ENCODE data around the gene DISC1. TPM values are rescaled to one million over a fixed set of nuclear protein-coding genes. Genes with fewer than 3 reads are reported as not detected.

The DISC1 gene
- total RNA-seq (10 to 100 TPM; 12.9 to 37.0 (median 14.6) TPM), total RNA-seq (0.68 to 26.4 (median 12.6) reads per million in 29 experiments)
- total RNA-seq (2013): 12.1 TPM

GRCh38 chr1:231626535-231626950, at the start of gene DISC1:
DISC1 (plus strand) TSS chr1:231626790; CDS start chr1:231626868, 78 bp downstream.
- ATAC-seq (replicated peaks in 1 of 4): peak; percentile 69 to 81 (median 78)
- Histone ChIP-seq H3K4me3 (ENCODE audit: control insufficient read depth in 1 of 2, extremely low read depth in 1 of 2, low read length in 1 of 2) (peak within 1 kb of the TSS; percentile 79 to 91), H3K27ac (ENCODE audit: low read length) (peak within 1 kb of the TSS; percentile 64)

DNA sequence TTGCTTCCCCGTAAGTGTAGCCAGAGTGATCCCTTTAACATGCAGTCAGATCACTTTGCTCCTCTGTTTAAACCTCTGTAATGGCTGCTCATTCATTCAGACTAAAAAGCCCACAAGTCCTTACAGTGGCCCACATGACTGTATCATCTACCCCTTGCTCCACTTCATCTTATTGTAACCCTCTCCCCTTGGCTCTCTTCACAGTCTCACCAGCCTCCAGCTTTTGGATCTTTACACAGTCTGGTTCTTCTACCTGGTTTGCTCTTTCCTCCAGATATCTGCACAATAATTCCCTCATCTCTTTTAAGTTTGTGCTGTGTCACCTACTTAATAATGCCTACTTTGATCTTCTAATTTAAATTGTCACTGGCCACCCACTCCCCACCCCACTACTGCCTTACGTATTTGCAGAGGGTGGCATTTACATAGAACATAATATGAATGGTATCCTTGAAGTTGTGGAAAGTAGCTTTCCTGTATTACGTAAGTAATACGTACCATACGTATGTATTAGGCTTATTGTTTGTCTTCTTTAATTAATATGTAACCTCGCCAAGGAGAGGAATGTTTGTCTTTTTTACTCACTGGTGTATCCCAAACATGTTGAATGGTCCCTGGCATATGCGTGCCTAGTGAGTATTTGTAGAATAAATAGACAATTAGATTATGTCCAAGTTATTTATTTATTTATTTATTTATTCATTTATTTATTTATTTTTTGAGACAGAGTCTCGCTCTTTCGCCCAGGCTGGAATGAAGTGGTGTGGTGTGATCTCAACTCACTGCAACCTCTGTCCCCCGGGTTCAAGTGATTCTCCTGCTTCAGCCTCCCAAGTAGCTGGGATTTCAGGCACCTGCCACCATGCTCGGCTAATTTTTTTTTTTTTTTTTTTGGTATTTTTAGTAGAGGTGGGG, 49.5 kb upstream of the DISC1 start:
- Mint-ChIP-seq H3K4me3 (no peak overlapping the region), H3K36me3 (peaks cover 3% of the 10 kb centered on the region), H3K4me1 (no peaks in the 10 kb centered on the region), H3K9me3 (no peaks in the 10 kb centered on the region), H3K27ac (no peak overlapping the region), H3K27me3 (no peaks in the 10 kb centered on the region)
- Histone ChIP-seq H3K4me1 (ENCODE audit: control insufficient read depth in 1 of 2, extremely low read depth in 1 of 2, insufficient read depth in 2 of 2, low read length in 2 of 2) (no peaks in the 10 kb centered on the region), H3K9me3 (no peaks in the 10 kb centered on the region), H3K36me3 (ENCODE audit: control insufficient read depth in 2 of 2, extremely low read depth in 1 of 2, insufficient read depth in 1 of 2, low read length in 1 of 2) (no peaks in the 10 kb centered on the region), H3K4me3 (ENCODE audit: control insufficient read depth in 1 of 2, extremely low read depth in 1 of 2, low read length in 1 of 2) (no peak overlapping the region), H3K27ac (ENCODE audit: low read length) (no peak overlapping the region), H3K27me3 (replicated peaks in 1 of 2; ENCODE audit: control insufficient read depth in 2 of 2, extremely low read depth in 1 of 2, insufficient read depth in 2 of 2, low read length in 1 of 2) (no peaks in the 10 kb centered on the region)
- DNase-seq (no peak), ATAC-seq (replicated peaks in 1 of 4) (no peak)
- 100% methylated on average over 1 of the region's 11 CpGs for WGBS (ENCODE audit: insufficient coverage)
- ChIA-PET CTCF (no interaction called here), POLR2A (interaction anchor here in 1 of 2 donors (0.7 kb wide), 1 partner anchor 20 kb away, joined by 3 read pairs; no protein-coding TSS in a partner anchor)

More at GRCh38 chr1:231626535-231626950, at the start of gene DISC1:
- Mint-ChIP-seq H3K9me3 (no peaks in the 10 kb centered on the region), H3K4me1 (peaks cover 38 to 50% (median 38%) of the 10 kb centered on the region in 3 donors), H3K36me3 (no peaks in the 10 kb centered on the region), H3K27me3 (peaks cover 0 to 2% of the 10 kb centered on the region in 2 donors), H3K27ac (peak within 1 kb of the TSS; percentile 86 to 94), H3K4me3 (peak within 1 kb of the TSS; percentile 85 to 94 (median 86))
- Histone ChIP-seq H3K4me1 (ENCODE audit: control insufficient read depth in 1 of 2, extremely low read depth in 1 of 2, insufficient read depth in 2 of 2, low read length in 2 of 2) (peaks cover 17 to 26% of the 10 kb centered on the region in 2 experiments), H3K36me3 (ENCODE audit: control insufficient read depth in 2 of 2, extremely low read depth in 1 of 2, insufficient read depth in 1 of 2, low read length in 1 of 2) (no peaks in the 10 kb centered on the region), H3K9me3 (no peaks in the 10 kb centered on the region), H3K27me3 (replicated peaks in 1 of 2; ENCODE audit: control insufficient read depth in 2 of 2, extremely low read depth in 1 of 2, insufficient read depth in 2 of 2, low read length in 1 of 2) (peaks cover 0 to 4% of the 10 kb centered on the region in 2 experiments)
- ChIA-PET POLR2A (interaction anchor here in 1 of 2 donors (0.5 kb wide), 2 partner anchors 11 to 386 kb away, joined by 3 to 6 read pairs; no protein-coding TSS in a partner anchor), CTCF (interaction anchor here in 1 of 2 donors (1.0 kb wide), 1 partner anchor 10 kb away, joined by 3 read pairs; no protein-coding TSS in a partner anchor)
- DNase-seq: peak in 34 of 35 experiments; percentile 41 to 72 (median 55)
- 0% methylated on average over 21 of the region's 38 CpGs for WGBS (ENCODE audit: insufficient coverage)

- peaks cover 3% of the 10 kb centered on the region for H3K36me3 Mint-ChIP-seq
- no peaks in the 10 kb centered on the region for H3K36me3 ChIP-seq (ENCODE audit: control insufficient read depth in 2 of 2, extremely low read depth in 1 of 2, insufficient read depth in 1 of 2, low read length in 1 of 2)
- ChIA-PET POLR2A (no interaction called here), CTCF (no interaction called here)
- DNase-seq (no peak), ATAC-seq (replicated peaks in 1 of 4) (no peak)
- no peaks in the 10 kb centered on the region for H3K9me3 ChIP-seq
- H3K27me3 ChIP-seq (replicated peaks in 1 of 2; ENCODE audit: control insufficient read depth in 2 of 2, extremely low read depth in 1 of 2, insufficient read depth in 2 of 2, low read length in 1 of 2): no peaks in the 10 kb centered on the region
- no peak overlapping the region for H3K27ac Mint-ChIP-seq
- no peaks in the 10 kb centered on the region for H3K4me1 Mint-ChIP-seq
- no peaks in the 10 kb centered on the region for H3K9me3 Mint-ChIP-seq
- H3K4me1 ChIP-seq (ENCODE audit: control insufficient read depth in 1 of 2, extremely low read depth in 1 of 2, insufficient read depth in 2 of 2, low read length in 2 of 2): no peaks in the 10 kb centered on the region
- H3K4me3 Mint-ChIP-seq: no peak overlapping the region
- H3K27ac ChIP-seq (ENCODE audit: low read length): no peak overlapping the region
- no CpG with 5 or more reads among the region's 1 CpG for WGBS (ENCODE audit: insufficient coverage)
- H3K4me3 ChIP-seq (ENCODE audit: control insufficient read depth in 1 of 2, extremely low read depth in 1 of 2, low read length in 1 of 2): no peak overlapping the region
- no peaks in the 10 kb centered on the region for H3K27me3 Mint-ChIP-seq
Measured at GRCh38 chr1:231580874-231581273, 45.7 kb upstream of the DISC1 start.

DNA sequence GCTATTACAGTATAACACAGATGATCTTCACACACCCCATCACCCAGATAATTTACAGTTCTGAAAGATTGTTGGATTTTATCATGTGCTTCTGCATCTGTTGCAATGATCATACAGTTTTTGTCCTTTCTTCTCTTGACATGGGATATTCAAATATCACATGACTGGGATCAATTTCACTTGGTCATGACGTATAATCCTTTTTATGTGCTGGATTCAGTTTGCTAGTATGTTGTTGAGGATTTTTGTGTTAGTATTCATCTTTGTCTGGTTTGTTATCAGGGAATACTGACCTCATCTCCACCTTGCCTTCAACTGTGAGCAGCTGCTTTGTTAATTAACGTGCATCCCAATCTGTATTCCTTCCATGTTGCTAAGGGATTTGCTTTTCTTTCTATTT, 44.7 kb upstream of the DISC1 start:
- no peaks in the 10 kb centered on the region for H3K36me3 ChIP-seq (ENCODE audit: control insufficient read depth in 2 of 2, extremely low read depth in 1 of 2, insufficient read depth in 1 of 2, low read length in 1 of 2)
- Mint-ChIP-seq H3K27me3 (no peaks in the 10 kb centered on the region), H3K27ac (no peak overlapping the region), H3K4me3 (no peak overlapping the region), H3K9me3 (no peaks in the 10 kb centered on the region), H3K36me3 (peaks cover 3% of the 10 kb centered on the region), H3K4me1 (no peaks in the 10 kb centered on the region)
- H3K4me1 ChIP-seq (ENCODE audit: control insufficient read depth in 1 of 2, extremely low read depth in 1 of 2, insufficient read depth in 2 of 2, low read length in 2 of 2): no peaks in the 10 kb centered on the region
- DNase-seq (no peak), ATAC-seq (replicated peaks in 1 of 4) (no peak)
- no peaks in the 10 kb centered on the region for H3K27me3 ChIP-seq (replicated peaks in 1 of 2; ENCODE audit: control insufficient read depth in 2 of 2, extremely low read depth in 1 of 2, insufficient read depth in 2 of 2, low read length in 1 of 2)
- ChIA-PET POLR2A (no interaction called here), CTCF (no interaction called here)
- H3K9me3 ChIP-seq: no peaks in the 10 kb centered on the region
- H3K4me3 ChIP-seq (ENCODE audit: control insufficient read depth in 1 of 2, extremely low read depth in 1 of 2, low read length in 1 of 2): no peak overlapping the region
- WGBS (ENCODE audit: insufficient coverage): no CpG with 5 or more reads among the region's 2 CpGs
- no peak overlapping the region for H3K27ac ChIP-seq (ENCODE audit: low read length)

- Histone ChIP-seq H3K4me3 (ENCODE audit: control insufficient read depth in 1 of 2, extremely low read depth in 1 of 2, low read length in 1 of 2) (no peak overlapping the region), H3K27me3 (replicated peaks in 1 of 2; ENCODE audit: control insufficient read depth in 2 of 2, extremely low read depth in 1 of 2, insufficient read depth in 2 of 2, low read length in 1 of 2) (no peaks in the 10 kb centered on the region), H3K9me3 (no peaks in the 10 kb centered on the region), H3K27ac (ENCODE audit: low read length) (no peak overlapping the region), H3K4me1 (ENCODE audit: control insufficient read depth in 1 of 2, extremely low read depth in 1 of 2, insufficient read depth in 2 of 2, low read length in 2 of 2) (no peaks in the 10 kb centered on the region), H3K36me3 (ENCODE audit: control insufficient read depth in 2 of 2, extremely low read depth in 1 of 2, insufficient read depth in 1 of 2, low read length in 1 of 2) (no peaks in the 10 kb centered on the region)
- ChIA-PET CTCF (interaction anchor here in 1 of 2 donors (0.6 kb wide), 1 partner anchor 227 kb away, joined by 3 read pairs; no protein-coding TSS in a partner anchor), POLR2A (no interaction called here)
- H3K4me3 Mint-ChIP-seq: no peak overlapping the region
- H3K4me1 Mint-ChIP-seq: no peaks in the 10 kb centered on the region
- no CpG with 5 or more reads among the region's 6 CpGs for WGBS (ENCODE audit: insufficient coverage)
- ATAC-seq (replicated peaks in 1 of 4) (no peak), DNase-seq (no peak)
- no peaks in the 10 kb centered on the region for H3K27me3 Mint-ChIP-seq
- no peaks in the 10 kb centered on the region for H3K9me3 Mint-ChIP-seq
- peaks cover 3% of the 10 kb centered on the region for H3K36me3 Mint-ChIP-seq
- no peak overlapping the region for H3K27ac Mint-ChIP-seq
Measured at GRCh38 chr1:231583376-231583775, 43.2 kb upstream of the DISC1 start.

GRCh38 chr1:231584117-231584516, 42.5 kb upstream of the DISC1 start:
- WGBS (ENCODE audit: insufficient coverage): no CpG with 5 or more reads among the region's 3 CpGs
- ATAC-seq (replicated peaks in 1 of 4) (no peak), DNase-seq (no peak)
- no peaks in the 10 kb centered on the region for H3K27me3 ChIP-seq (replicated peaks in 1 of 2; ENCODE audit: control insufficient read depth in 2 of 2, extremely low read depth in 1 of 2, insufficient read depth in 2 of 2, low read length in 1 of 2)
- no peaks in the 10 kb centered on the region for H3K36me3 ChIP-seq (ENCODE audit: control insufficient read depth in 2 of 2, extremely low read depth in 1 of 2, insufficient read depth in 1 of 2, low read length in 1 of 2)
- no peak overlapping the region for H3K4me3 ChIP-seq (ENCODE audit: control insufficient read depth in 1 of 2, extremely low read depth in 1 of 2, low read length in 1 of 2)
- Mint-ChIP-seq H3K4me1 (no peaks in the 10 kb centered on the region), H3K4me3 (no peak overlapping the region), H3K27me3 (no peaks in the 10 kb centered on the region), H3K36me3 (no peaks in the 10 kb centered on the region), H3K27ac (no peak overlapping the region), H3K9me3 (no peaks in the 10 kb centered on the region)
- ChIA-PET POLR2A (interaction anchor here in 1 of 2 donors (0.6 kb wide), 1 partner anchor 39 kb away, joined by 8 read pairs; no protein-coding TSS in a partner anchor), CTCF (interaction anchor here in 1 of 2 donors (0.5 kb wide), 1 partner anchor 238 kb away, joined by 3 read pairs; no protein-coding TSS in a partner anchor)
- H3K27ac ChIP-seq (ENCODE audit: low read length): no peak overlapping the region
- no peaks in the 10 kb centered on the region for H3K4me1 ChIP-seq (ENCODE audit: control insufficient read depth in 1 of 2, extremely low read depth in 1 of 2, insufficient read depth in 2 of 2, low read length in 2 of 2)
- H3K9me3 ChIP-seq: no peaks in the 10 kb centered on the region

All from T-cell (primary cell).